Adipocyte (in vitro differentiated cells): Measurements from ENCODE around the gene TCHP.

Experiments
- DNase-seq: peaks from one replicate; pipeline ENCODE4 v3.0.0-alpha.2; 2015; ENCODE audit warnings: low read depth
- H3K27me3 ChIP-seq: replicated peaks from 2 replicates; pipeline ENCODE4 v1.7.0; 2013; ENCODE audit warnings: mild to moderate bottlenecking, low read length, moderate library complexity; ENCODE audit not compliant: control insufficient read depth, insufficient read depth
- H3K36me3 ChIP-seq: 2 replicates; pipeline ENCODE4 v1.7.0; 2013; ENCODE audit warnings: low read length, mild to moderate bottlenecking, moderate library complexity; ENCODE audit not compliant: control insufficient read depth, insufficient read depth, severe bottlenecking
- H3K4me1 ChIP-seq: 2 replicates; pipeline ENCODE4 v1.7.0; 2013; ENCODE audit warnings: mild to moderate bottlenecking, low read length, moderate library complexity; ENCODE audit not compliant: control insufficient read depth, insufficient read depth
- H3K4me3 ChIP-seq: 2 replicates; pipeline ENCODE4 v1.7.0; 2013; ENCODE audit warnings: mild to moderate bottlenecking, low read length, moderate library complexity
- H3K9ac ChIP-seq: 2 replicates; pipeline ENCODE4 v1.7.0; 2013; ENCODE audit warnings: mild to moderate bottlenecking, low read length, moderate library complexity
- H3K9me3 ChIP-seq: 2 replicates; pipeline ENCODE4 v1.7.0; 2013; ENCODE audit warnings: mild to moderate bottlenecking, low read length, moderate library complexity; ENCODE audit not compliant: control insufficient read depth

The TCHP gene

GRCh38 chr12:109967383-109968031 lies 67.4 kb downstream of the TCHP start:
- Histone ChIP-seq H3K9ac (no peak overlapping the region), H3K27me3 (no peaks in the 10 kb centered on the region), H3K4me1 (peaks cover 22% of the 10 kb centered on the region), H3K4me3 (no peak overlapping the region), H3K9me3 (no peaks in the 10 kb centered on the region), H3K36me3 (peaks cover 49% of the 10 kb centered on the region)
- DNase-seq, result no peak
